CD4-positive, alpha-beta T cell treated with Interleukin-6 for 4 hours (primary cell): ENCODE results near the gene ETV6.
"Not testable (repeated sequence)": the region's sequence is repeated elsewhere in the genome, so short reads cannot be mapped to it uniquely, and the experiment has no call there.

Experiments used
- DNase-seq: peaks from one replicate; pipeline ENCODE4 v3.0.0-alpha.2; 2020; ENCODE audit warnings: mixed read lengths

Gene ETV6

DNA sequence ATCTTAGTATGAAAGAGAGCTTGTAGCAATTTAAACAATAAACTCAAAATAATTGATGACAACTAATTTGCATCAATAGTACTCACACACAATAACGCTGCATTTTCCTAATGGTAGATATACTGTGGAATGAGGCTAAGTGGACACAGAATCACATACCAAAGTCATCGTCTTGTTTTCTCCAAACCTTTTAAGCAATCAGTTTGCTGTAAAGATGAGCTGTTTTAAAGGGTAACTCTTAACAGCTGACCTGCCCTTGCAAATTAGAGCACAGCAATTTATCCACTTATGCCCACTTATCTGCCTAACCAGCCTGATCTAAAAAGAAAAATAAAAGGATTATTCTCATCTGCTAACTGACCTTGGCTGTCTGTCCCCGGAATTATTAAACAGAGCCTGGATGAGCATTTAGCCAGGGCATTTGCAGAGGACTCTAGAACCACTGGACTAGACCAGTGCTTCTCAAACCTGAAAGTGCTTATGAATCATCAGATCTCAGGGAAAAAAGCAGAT lies 247.0 kb downstream of the ETV6 start:
- no peak for DNase-seq

- DNase-seq = no peak
These were observed 248.4 kb downstream of the ETV6 start for GRCh38 chr12:11897923-11898322.

DNA sequence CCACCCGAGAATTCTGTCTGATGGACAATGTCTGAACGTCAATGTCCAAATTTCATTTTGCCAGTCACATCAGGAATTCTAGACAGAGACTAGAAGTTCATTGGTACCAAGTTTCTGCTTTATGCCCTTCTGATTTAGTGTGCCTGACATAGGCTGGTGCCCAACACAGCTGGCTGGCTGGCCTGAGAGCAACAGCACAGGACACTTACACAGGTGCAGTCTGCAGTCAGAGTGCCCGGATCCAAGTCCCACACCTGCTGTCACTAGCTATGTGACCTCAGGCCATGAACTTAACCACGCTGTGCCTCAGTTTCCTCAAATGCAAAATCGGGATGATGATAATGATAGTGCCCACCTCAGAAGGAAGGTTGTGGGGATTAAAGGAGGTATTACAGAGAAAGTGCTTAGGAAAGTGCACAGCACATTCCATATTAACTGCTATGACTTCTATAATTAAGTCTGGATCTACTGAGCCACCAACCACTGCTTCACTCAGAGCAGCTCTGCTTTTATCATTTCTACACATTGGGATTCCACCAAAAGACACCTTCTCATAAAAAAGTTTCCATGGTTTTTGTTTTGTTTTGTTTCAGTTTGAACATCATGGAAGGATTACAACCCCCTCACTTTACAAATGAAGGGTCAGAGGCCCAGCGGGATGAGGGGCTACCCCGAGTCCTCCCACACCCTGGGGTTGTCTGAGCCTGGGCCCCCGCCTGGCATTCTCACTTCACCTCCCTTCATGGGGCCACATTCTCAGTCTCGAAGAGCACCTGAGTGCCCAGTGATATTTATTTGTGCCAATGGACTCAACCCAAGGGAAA lies 252.4 kb downstream of the ETV6 start:
- no peak for DNase-seq

GRCh38 chr12:11902525-11902875 lies 253.0 kb downstream of the ETV6 start:
- DNase-seq = no peak

DNA sequence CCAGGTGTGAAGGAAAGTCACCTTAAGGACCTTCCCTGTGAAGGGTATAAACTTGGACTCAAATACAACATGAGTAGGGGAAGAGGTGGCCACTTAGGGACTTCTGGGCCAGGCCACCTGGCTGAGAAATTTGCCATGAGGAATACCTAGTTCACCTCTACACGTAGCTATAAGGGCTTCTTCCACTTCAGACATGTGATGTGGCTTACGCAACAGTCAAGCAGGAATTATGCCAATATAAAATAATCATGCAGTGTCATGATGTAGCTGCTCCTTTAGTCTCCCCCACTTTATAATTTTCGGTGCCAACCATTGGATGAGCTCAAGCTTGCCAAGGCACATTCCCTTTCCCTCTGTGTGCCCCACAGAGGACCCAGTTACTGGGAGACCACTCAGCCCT lies 254.7 kb downstream of the ETV6 start:
- no peak for DNase-seq

- no peak for DNase-seq
These were observed 256.1 kb downstream of the ETV6 start for GRCh38 chr12:11905534-11905933.

GRCh38 chr12:11906286-11906935 lies 256.9 kb downstream of the ETV6 start:
- DNase-seq = no peak

DNA sequence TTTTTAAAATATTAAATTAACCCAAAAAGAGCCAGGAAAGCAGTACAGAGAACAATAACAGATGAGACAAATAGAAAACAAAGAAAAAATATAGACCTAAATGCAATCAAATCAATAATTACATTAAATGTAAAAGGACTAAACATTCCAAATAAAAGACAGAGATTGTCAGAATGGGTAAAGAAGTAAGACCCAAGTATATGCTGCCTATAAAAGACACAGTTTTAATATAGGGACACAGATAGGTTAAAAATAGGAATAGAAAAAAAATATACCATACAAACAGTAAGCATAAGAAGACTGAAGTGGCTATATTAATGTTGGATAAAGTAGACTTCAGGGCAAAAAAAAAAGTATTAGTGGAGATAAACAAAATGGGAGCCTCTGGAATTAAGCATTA lies 258.2 kb downstream of the ETV6 start:
- DNase-seq = no peak

DNA sequence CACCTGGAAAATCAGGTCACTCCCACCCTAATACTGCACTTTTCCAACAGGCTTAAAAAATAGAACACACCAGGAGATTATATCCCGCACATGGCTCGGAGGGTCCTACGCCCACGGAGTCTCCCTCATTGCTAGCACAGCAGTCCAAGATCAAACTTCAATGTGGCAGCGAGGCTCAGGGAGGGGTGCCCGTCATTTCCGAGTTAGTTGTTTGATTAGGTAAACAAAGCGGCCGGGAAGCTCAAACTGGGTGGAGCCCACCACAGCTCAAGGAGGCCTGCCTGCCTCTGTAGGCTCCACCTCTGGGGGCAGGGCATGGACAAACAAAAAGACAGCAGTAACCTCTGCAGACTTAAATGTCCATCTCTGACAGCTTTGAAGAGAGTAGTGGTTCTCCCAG lies 259.9 kb downstream of the ETV6 start:
- not testable (repeated sequence) for DNase-seq

GRCh38 chr12:11916113-11916512 lies 266.6 kb downstream of the ETV6 start:
- no peak for DNase-seq

DNA sequence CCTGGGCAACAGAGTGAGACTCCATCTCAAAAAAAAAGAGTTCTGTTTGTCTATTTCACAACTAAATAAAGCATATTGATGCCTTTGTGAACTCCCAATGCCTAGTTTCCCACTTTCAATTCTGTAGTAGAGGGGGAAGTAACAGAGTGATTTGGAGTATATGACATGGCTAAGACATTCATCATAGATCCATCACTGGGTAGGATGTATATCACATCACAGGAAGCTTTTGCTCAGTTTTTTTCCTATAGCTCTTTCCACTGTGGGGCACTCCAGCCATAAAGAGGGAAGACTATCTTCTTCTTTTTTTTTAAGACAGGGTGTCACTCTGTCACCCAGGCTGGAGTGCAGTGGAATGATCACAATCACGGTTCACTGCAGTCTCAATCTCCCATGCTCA lies 267.3 kb downstream of the ETV6 start:
- DNase-seq = no peak

GRCh38 chr12:11917501-11917900 lies 268.0 kb downstream of the ETV6 start:
- no peak for DNase-seq

- DNase-seq = no peak
These were observed 270.8 kb downstream of the ETV6 start for GRCh38 chr12:11920231-11920630.

- DNase-seq = no peak
These were observed 272.9 kb downstream of the ETV6 start for GRCh38 chr12:11922361-11922760.

DNA sequence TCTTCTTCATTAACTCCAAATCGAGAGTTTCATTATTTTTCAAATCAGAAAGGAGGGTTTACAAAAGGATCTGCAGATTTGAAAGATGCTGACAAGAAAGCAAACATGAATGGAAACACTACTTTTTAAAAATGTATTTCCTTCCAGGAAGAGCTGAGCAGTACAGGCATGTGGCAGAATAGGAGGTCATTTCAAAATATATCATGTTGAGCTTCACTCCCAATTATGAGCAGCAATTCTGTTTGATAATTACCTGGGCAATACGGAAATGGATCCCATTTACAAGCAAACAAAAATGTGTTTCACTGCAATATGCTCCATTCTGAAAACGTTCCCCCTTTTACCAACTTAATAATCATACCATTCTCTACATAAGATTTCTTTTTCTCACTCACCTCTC lies 273.6 kb downstream of the ETV6 start:
- no peak for DNase-seq

DNA sequence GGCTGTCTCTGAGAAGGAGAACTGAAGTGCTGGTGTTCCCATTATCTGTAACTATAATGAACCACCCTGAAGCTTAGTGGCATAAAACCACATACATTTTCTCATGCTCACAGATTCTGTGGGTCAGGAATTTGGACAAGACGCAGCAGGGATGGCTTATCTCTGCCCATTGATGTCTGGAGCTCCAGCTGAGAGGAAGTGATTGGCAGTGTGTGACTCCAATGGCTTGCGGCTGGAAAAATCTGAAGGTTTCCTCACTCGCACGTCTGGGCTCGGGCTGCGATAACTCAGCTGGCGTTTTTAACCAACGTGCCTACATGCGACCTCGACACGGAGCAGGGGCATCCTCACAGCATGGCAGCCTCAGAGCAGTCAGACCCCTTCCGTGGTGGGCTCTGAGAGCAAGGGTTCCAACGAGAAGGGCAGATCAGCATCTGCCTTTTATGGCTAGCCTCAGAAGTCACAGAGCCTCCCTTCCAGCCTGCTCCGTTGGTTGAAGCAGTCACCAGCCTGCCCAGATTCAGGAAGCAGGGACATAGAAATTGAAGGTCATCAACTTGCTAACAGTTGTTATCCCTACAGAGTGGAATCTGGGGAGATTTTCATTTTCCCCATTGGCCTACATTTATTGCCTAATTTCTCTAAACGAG lies 277.9 kb downstream of the ETV6 start:
- DNase-seq = no peak

GRCh38 chr12:11929714-11930113 lies 280.2 kb downstream of the ETV6 start:
- DNase-seq = no peak

GRCh38 chr12:11939223-11939622 lies 289.7 kb downstream of the ETV6 start:
- no peak for DNase-seq

DNA sequence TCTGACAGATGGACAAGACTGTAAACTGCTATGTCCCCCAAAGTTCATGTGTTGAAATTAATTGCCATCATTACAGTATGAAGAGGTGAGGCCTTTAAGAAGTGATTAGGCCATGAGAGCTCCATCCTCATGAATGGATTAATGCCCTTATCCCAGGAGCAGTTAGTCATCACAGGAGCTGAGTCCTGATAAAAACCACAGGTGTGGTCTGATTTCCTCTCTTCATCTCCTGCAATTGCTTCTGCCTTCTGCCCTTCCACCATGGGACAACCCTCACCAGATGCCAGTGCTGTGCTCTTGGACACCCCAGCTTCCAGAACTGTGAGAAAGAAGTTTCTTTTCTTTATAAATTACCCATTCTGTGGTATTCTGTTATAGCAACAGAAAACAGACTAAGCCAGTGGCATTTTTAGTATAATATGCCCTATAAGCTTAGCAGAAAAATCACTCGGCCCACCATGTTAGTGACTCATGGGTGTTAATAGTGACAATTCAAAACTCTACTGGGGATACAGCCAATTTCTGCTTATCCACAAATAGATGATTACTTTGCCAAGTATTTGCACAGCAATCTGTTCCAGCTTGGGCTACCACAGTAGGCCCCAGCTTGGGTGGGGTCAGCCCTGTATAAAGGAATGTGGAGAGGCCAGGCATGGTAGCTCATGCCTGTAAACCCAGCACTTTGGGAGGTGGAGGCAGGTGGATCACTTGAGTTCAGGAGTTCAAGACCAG lies 292.3 kb downstream of the ETV6 start:
- DNase-seq = no peak

GRCh38 chr12:11943919-11944700 lies 294.6 kb downstream of the ETV6 start:
- DNase-seq = no peak
